Dermis blood vessel endothelial cell (primary cell): ENCODE data around the gene CENPP. TPM values are rescaled to one million over a fixed set of nuclear protein-coding genes. Genes with fewer than 3 reads are reported as not detected.

Experiments
- DNase-seq: peaks from one replicate; pipeline ENCODE4 v3.0.0; 2010
- total RNA-seq: library from RNA; depleted of rRNA; stranded (reverse); fragments of >200 nt; gene quantifications from 2 replicates; pipeline ENCODE4 v1.2.3, GENCODE V29; 2014

Gene CENPP
- total RNA-seq, 1 donor from 2014 or later = 2.9 TPM

DNA sequence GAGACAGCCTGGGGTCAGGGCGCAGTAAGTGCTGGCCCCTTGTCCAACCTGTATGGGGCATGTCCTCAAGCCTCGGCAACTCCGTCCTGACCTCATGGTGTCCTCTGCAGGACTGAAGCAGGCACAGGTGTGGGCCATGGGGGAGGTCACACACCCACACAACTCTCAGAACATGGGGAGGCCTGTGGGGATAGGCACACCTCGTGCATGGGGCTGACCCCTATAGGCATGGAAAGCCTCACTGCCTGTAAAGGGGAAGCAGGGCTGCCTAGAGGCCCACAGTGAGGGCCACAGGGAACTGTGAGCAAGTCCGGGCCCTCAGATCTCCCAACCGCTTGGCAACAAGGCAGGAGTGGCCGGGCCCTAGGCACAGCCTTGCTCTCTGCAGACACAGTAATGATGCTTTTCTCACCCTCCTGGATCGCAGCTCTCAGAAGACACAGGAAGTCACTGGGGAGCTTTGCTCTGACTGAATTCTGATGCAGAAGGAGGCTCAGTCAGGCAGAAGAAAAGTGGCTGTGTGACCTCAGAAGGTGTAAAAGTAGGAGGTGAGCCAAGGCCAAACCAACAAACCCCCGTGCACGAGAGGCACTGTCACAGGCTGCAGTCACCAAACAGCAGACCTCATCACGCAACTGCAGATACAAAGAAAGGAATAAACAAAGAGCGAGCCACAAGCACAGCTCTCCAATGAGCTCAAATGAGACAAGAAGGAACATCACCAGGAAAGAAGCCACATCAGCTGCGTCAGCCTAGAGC is 338.8 kb downstream of the CENPP start:
- DNase-seq = no peak

DNA sequence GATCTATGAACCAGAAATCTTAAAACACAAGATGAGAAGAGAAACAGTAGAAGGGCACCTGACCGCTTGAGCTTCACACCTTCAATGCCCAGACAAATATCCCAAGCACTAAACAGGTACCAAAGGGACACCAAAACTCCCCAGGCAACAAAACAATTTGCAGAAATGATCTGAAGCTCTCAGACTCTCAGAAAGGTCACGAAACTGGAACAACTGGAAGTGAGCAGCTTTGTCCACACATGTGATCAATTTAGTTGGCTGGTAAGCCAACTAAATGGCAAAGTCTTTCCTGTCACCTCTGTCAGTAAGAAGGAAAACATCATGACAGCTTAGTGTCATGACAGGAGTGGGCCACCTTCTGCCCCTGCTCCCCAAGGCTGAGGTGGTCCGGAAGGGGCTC is 340.1 kb downstream of the CENPP start:
- DNase-seq = no peak

DNA sequence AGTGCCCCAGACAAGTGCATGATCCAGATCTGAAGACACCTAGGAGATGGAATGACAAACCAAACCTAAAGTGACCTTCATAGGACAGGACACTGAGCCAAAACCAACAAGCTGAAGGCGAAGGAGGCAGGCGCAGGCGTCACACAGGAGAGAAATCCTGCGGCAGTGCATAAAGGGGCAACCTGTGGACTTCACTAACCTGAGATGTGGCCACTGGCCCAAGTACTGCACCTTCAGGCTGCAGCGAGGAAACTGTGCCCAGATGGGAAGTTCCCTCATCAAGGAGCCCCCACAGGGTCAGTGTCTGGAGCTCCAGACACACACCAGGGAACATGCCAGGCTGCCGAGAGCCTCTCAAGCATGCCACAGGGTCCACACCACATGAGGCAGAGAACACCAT is 340.5 kb downstream of the CENPP start:
- no peak for DNase-seq

DNA sequence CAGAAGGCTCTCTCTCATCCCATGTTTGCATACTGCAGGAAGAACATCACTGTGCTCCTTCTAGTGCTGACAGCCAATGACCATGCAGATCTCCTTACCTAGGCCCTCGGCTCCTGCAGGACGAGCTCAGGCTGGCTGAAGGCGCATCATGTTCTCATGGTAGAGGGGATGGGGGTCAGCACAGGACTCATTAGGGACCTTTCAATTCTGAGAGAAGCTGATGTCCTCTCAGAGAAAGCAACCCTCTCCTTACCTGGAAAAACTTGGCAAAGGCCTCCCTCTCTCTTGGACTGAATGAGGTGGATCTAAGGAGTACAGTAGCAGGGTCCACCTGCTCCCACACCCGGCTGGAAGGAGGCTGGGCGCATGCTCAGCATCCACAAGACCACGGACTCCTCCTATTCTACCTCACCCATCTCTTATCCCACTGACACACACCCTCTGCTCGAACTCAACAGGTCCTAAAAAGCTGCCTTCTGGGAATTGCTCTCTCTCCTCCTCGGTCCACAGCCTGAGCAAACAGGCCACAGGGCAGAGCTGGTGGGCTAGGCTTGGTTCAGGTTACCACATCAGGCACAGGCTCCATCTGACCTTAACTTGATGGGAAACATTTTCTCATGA is 341.3 kb downstream of the CENPP start:
- no peak for DNase-seq

DNA sequence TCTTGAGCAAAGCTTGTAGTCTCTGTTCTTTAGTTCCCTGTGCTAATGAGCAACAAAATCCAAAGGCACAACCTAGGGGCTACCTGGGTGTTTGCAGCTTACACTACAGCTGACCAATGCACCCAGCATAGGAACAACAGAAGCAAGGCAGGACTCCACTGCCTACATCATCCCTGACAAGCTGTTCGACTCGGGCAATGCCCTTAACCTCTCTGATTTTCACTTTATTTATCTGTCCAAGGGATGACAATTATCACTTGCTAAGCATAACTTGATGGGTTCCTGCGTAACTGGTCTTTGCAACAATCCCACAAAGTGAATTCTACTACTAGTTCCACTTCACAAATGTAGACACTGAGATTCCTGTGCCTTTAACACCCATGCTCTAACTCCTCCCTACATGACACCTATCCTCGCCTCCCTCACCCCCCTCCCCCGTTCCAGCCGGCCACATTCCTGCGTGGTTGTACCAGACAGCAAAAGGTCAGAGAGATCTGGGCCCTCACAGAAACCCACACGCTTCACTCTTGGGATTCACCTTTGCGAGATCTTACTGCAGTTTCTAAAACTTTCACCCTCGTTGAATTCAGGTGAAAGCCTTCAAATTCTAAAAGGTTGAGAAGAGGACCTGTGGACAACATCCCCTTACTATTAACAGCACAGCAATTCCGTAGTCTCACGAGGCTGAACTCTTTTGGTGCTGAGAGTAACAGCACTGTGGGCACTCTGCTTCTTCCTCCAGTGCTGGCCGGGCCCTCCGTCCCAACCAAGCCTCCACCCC is 343.2 kb downstream of the CENPP start:
- peak; percentile 68 for DNase-seq

DNA sequence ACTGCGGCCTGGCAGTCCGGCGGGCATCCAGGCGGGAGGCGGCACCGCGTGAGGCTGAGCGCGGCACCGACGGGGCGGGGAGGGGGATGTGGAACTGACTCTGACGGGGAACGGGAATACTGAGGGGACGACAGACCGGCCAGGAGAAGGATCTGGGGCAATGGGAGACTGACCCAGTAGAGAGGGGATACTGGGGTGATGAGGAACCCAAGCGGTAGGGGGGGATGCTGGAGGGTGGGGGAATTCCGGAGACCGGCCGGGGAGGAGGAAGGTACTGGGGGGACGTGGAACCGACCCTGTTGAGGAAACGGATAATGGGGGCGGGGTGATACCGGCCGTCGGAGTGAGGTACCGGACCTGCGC is 343.8 kb downstream of the CENPP start:
- no peak for DNase-seq

Other genes starting within 250 kb of the CENPP start
- gene SPTLC1, start 210.5 kb upstream of the CENPP start, total RNA-seq = 121 and 127 TPM in 2 replicates
- 124 and 197 TPM in 2 replicates for gene IARS1, start 32.3 kb upstream of the CENPP start, total RNA-seq
- 28.2 and 29.1 TPM in 2 replicates for gene NOL8, start 603 bp upstream of the CENPP start, total RNA-seq
- not detected in 2 replicates for gene OGN, start 78.6 kb downstream of the CENPP start, total RNA-seq
- gene OMD, start 98.5 kb downstream of the CENPP start, total RNA-seq = under 0.01 and 0.23 TPM in 2 replicates
- gene ASPN, start 156.6 kb downstream of the CENPP start, total RNA-seq = not detected in 2 replicates
- not detected in 2 replicates for gene ECM2, start 210.0 kb downstream of the CENPP start, total RNA-seq